HCT116 (cell line): ENCODE results near the gene INHBE. TPM values are rescaled to one million over a fixed set of nuclear protein-coding genes. Genes with fewer than 3 reads are reported as not detected.

ENCODE experiments used
- ATAC-seq: fragments of 200-7000 bp; cut with Tn5 transposase; 2 replicates; pipeline ENCODE4 v1.9.1; 2020; ENCODE audit warnings: mild to moderate bottlenecking, moderate library complexity
- BruUV-seq: library from RNA; stranded (reverse); fragments of 400-500 nt; replicated peaks from 2 replicates; lab custom pipeline; 2021; lab: Mats Ljungman, UMichigan
- CTCF ChIA-PET: fragments of 300-600 bp; sonication (Branson Sonifier 250); formaldehyde crosslinking; loops from one replicate; lab custom pipeline; 2021; ENCODE audit warnings: antibody characterized with exemption; lab: Charles Lee
- POLR2A ChIA-PET: fragments of 300-600, 350-600 bp; sonication (Branson Sonifier 250); formaldehyde crosslinking; loops from one replicate; lab custom pipeline; 2021; ENCODE audit warnings: antibody characterized with exemption; lab: Charles Lee
- RAD21 ChIA-PET, 2 experiments: fragments of 300-600 bp; sonication (Branson Sonifier 250); formaldehyde crosslinking; loops; one replicate each; lab custom pipeline; 2023; ENCODE audit warnings: low total read pairs in 2 of 2; ENCODE audit not compliant: uncharacterized antibody in 2 of 2, unreplicated experiment in 2 of 2, low non-redundant PET in 1 of 2; lab: Charles Lee
- DNase-seq: peaks from one replicate; pipeline ENCODE4 v3.0.0-alpha.2; 2010; ENCODE audit warnings: low read depth, low spot score
- H2AFZ ChIP-seq: fragments of 200-600 bp; shearing (Covaris generic), sonication (generic); 2 replicates; pipeline ENCODE4 v1.6.1; 2017; ENCODE audit warnings: low read depth, mixed run types, mixed read lengths, antibody characterized with exemption, low read length; ENCODE audit not compliant: poor library complexity, severe bottlenecking
- H3K27ac ChIP-seq: 2 replicates; pipeline ENCODE4 v1.5.1; 2012; ENCODE audit warnings: low read depth, low read length
- H3K27me3 ChIP-seq: fragments of 200-600 bp; sonication (generic); 2 replicates; pipeline ENCODE4 v1.6.1; 2016; ENCODE audit warnings: mixed run types, low read length, mixed read lengths; ENCODE audit not compliant: insufficient read depth
- H3K36me3 ChIP-seq, 2 experiments: fragments of 200-500 bp in 1 of 2; fragments of 200-600 bp in 1 of 2; sonication (Bioruptor generic) in 1 of 2; sonication (generic) in 1 of 2; 2 replicates each; pipeline versions ENCODE4 v1.5.1 to v1.6.1; 2014 to 2016; ENCODE audit warnings: low read length in 2 of 2, inconsistent platforms in 1 of 2, mixed read lengths in 1 of 2, mixed run types in 1 of 2; ENCODE audit not compliant: insufficient read depth in 2 of 2, control insufficient read depth in 1 of 2
- H3K4me1 ChIP-seq, 2 experiments: fragments of 200-600 bp in 1 of 2; sonication (generic) in 1 of 2; 2 replicates each; pipeline versions ENCODE4 v1.5.1 to v1.6.1; 2012 to 2017; ENCODE audit warnings: low read length in 2 of 2, inconsistent platforms in 1 of 2, mild to moderate bottlenecking in 1 of 2, mixed read lengths in 1 of 2, mixed run types in 1 of 2, moderate library complexity in 1 of 2; ENCODE audit not compliant: insufficient read depth in 2 of 2, control insufficient read depth in 1 of 2
- H3K4me2 ChIP-seq: fragments of 200-600 bp; sonication (generic); 2 replicates; pipeline ENCODE4 v1.6.1; 2017; ENCODE audit warnings: mixed run types, low read length, mixed read lengths
- H3K4me3 ChIP-seq, 2 experiments: fragments of 200-600 bp in 1 of 2; sonication (generic) in 1 of 2; replicated peaks in 1 of 2; 2 replicates each; pipeline ENCODE4 v1.5.1; 2011 to 2016; ENCODE audit warnings: low read length in 2 of 2, control low read depth in 1 of 2, low read depth in 1 of 2, mild to moderate bottlenecking in 1 of 2, mixed read lengths in 1 of 2, mixed run types in 1 of 2
- H3K79me2 ChIP-seq: fragments of 200-600 bp; sonication (generic); 2 replicates; pipeline ENCODE4 v1.6.1; 2017; ENCODE audit warnings: mild to moderate bottlenecking, mixed run types, low read length, moderate library complexity, mixed read lengths; ENCODE audit not compliant: insufficient read depth
- H3K9ac ChIP-seq: fragments of 200-600 bp; sonication (generic); 2 replicates; pipeline ENCODE4 v1.6.1; 2016; ENCODE audit warnings: low read length, mixed read lengths
- H3K9me2 ChIP-seq: fragments of 200-600 bp; sonication (generic), shearing (Covaris generic); 2 replicates; pipeline ENCODE4 v1.6.1; 2017; ENCODE audit warnings: mixed run types, mild to moderate bottlenecking, moderate library complexity; ENCODE audit not compliant: insufficient read depth
- H3K9me3 ChIP-seq, 2 experiments: fragments of 200-500 bp in 1 of 2; fragments of 200-600 bp in 1 of 2; sonication (Bioruptor generic) in 1 of 2; sonication (generic) in 1 of 2; 2 replicates each; pipeline ENCODE4 v1.6.1; 2014 to 2017; ENCODE audit warnings: low read length in 2 of 2, mixed read lengths in 2 of 2, inconsistent platforms in 1 of 2, low read depth in 1 of 2, mild to moderate bottlenecking in 1 of 2, mixed run types in 1 of 2, moderate library complexity in 1 of 2; ENCODE audit not compliant: control insufficient read depth in 1 of 2, insufficient read depth in 1 of 2
- H4K20me1 ChIP-seq: fragments of 200-600 bp; sonication (generic), shearing (Covaris generic); 2 replicates; pipeline ENCODE4 v1.6.1; 2017; ENCODE audit warnings: mixed run types, mild to moderate bottlenecking, moderate library complexity; ENCODE audit not compliant: insufficient read depth
- CBX3 ChIP-seq: IDR thresholded peaks from 2 replicates; pipeline ENCODE4 v1.6.1; 2012; ENCODE audit warnings: low read depth
- CEBPB ChIP-seq: IDR thresholded peaks from 2 replicates; pipeline ENCODE4 v1.6.1; 2012; ENCODE audit warnings: low read depth
- EGR1 ChIP-seq: IDR thresholded peaks from 2 replicates; pipeline ENCODE4 v1.6.1; 2012; ENCODE audit warnings: low read depth
- EZH2phosphoT487 ChIP-seq: fragments of 200-600 bp; IDR thresholded peaks from 2 replicates; pipeline ENCODE4 v1.6.1; 2018; ENCODE audit warnings: antibody characterized with exemption, borderline replicate concordance
- FOSL1 ChIP-seq: IDR thresholded peaks from 2 replicates; pipeline ENCODE4 v1.6.1; 2012; ENCODE audit warnings: low read depth
- JUND ChIP-seq: IDR thresholded peaks from 2 replicates; pipeline ENCODE4 v1.6.1; 2012
- POLR2AphosphoS5 ChIP-seq: IDR thresholded peaks from 2 replicates; pipeline ENCODE4 v1.6.1; 2011; ENCODE audit warnings: mild to moderate bottlenecking, low read depth, low read length, moderate library complexity
- RAD21 ChIP-seq: IDR thresholded peaks from 2 replicates; pipeline ENCODE4 v1.6.1; 2012; ENCODE audit warnings: low read depth, mild to moderate bottlenecking
- SIN3A ChIP-seq: IDR thresholded peaks from 2 replicates; pipeline ENCODE4 v1.6.1; 2012; ENCODE audit warnings: low read depth
- SP1 ChIP-seq: IDR thresholded peaks from 2 replicates; pipeline ENCODE4 v1.6.1; 2012; ENCODE audit warnings: low read depth
- ZNF274 ChIP-seq: fragments of 200-500 bp; sonication (Bioruptor generic); IDR thresholded peaks from 2 replicates; pipeline ENCODE4 v1.6.1; 2014; ENCODE audit warnings: mild to moderate bottlenecking, low read depth, low read length, inconsistent platforms
- intact Hi-C: fragments of 100-400 bp; cut with micrococcal nuclease; formaldehyde crosslinking; loops from 2 replicates; pipeline ENCODE4 v1.10.0; 2022
- total RNA-seq: library from RNA; stranded (reverse); gene quantifications from one replicate; pipeline ENCODE4 v1.2.1, GENCODE V29; 2021; ENCODE audit not compliant: unreplicated experiment
- TF ChIP-seq, protein P1 (sequence below), 3 experiments: fragments of 200-600 bp in 1 of 3; sonication (generic) in 1 of 3; IDR thresholded peaks in 2 of 3; conservative IDR thresholded peaks in 1 of 3; 2 replicates each; pipeline ENCODE4 v1.5.1; 2012 to 2017; ENCODE audit warnings: low read depth in 2 of 3, low read length in 2 of 3, antibody characterized with exemption in 1 of 3, borderline replicate concordance in 1 of 3, control low read depth in 1 of 3, mild to moderate bottlenecking in 1 of 3, mixed read lengths in 1 of 3, mixed run types in 1 of 3, moderate library complexity in 1 of 3; ENCODE audit not compliant: insufficient read depth in 1 of 3
- TF ChIP-seq, protein P2 (sequence below): IDR thresholded peaks from 2 replicates; pipeline ENCODE4 v1.6.1; 2012

Gene INHBE
- total RNA-seq, 1 experiment from 2014 or later: 0.89 TPM

DNA sequence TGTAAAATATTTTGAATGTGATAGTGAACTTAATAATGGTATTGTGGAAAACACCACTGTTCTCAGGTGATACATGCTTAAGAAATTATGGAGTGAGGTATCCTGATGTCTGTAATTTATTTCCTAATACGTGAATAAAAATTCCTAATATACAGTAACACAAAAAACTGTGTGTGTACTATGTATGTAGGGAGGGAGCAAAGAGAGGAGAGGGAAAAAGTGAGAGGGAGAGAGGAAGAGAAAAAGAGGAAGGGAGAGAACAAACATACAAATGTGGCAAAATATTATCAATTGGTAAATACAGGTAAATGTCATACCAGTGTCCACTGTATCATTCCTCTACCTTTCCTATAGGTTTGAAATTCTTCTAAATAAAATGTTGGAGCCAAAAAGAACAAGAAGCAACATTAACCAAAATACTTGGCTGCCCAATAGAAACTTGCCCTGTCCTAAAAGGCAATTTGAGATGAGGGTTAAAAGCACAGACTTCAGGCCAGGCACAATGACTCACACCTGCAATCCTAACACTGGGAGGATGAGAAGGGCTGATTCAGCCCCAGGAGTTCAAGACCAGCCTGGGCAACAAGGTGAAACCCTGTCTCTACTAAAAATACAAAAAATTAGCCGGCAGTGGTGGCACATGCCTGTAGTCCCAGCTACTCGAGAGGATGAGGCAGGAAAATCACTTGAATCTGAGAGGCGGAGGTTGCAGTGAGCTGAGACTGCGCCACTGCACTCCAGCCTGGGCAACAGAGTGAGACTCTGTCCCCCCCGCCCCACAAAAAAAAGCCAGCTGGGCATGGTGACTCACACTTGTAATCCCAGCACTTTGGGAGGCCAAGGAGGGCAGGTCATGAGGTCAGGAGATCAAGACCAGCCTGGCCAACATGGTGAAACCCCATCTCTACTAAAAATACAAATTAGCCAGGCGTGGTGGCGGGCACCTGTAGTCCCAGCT lies 38.8 kb upstream of the INHBE start:
- H3K36me3 ChIP-seq: no peaks in the 10 kb centered on the region
- H2AFZ ChIP-seq: no peak overlapping the region
- no peaks in the 10 kb centered on the region for H3K9me2 ChIP-seq
- TF ChIP-seq CBX3 (0 out of 2 replicates have a peak, but pooled peaks have one; percentile 22), SIN3A (no peak), RAD21 (no peak), FOSL1 (0 out of 2 replicates have a peak, but pooled peaks have one; percentile 50), EGR1 (no peak), CEBPB (no peak), ZNF274 (no peak), POLR2AphosphoS5 (no peak), SP1 (no peak), EZH2phosphoT487 (no peak), JUND (peak; percentile 21; the same call in 1 of the 2 replicates)
- TF ChIP-seq, protein P1, sequence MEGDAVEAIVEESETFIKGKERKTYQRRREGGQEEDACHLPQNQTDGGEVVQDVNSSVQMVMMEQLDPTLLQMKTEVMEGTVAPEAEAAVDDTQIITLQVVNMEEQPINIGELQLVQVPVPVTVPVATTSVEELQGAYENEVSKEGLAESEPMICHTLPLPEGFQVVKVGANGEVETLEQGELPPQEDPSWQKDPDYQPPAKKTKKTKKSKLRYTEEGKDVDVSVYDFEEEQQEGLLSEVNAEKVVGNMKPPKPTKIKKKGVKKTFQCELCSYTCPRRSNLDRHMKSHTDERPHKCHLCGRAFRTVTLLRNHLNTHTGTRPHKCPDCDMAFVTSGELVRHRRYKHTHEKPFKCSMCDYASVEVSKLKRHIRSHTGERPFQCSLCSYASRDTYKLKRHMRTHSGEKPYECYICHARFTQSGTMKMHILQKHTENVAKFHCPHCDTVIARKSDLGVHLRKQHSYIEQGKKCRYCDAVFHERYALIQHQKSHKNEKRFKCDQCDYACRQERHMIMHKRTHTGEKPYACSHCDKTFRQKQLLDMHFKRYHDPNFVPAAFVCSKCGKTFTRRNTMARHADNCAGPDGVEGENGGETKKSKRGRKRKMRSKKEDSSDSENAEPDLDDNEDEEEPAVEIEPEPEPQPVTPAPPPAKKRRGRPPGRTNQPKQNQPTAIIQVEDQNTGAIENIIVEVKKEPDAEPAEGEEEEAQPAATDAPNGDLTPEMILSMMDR (IDR thresholded peaks at IDR 0.05 in 2 of 3, conservative IDR thresholded peaks at IDR 0.05 in 1 of 3; ENCODE audit: borderline replicate concordance in 1 of 3, insufficient read depth in 1 of 3, low read depth in 2 of 3, low read length in 2 of 3): no peak
- TF ChIP-seq, protein P2, sequence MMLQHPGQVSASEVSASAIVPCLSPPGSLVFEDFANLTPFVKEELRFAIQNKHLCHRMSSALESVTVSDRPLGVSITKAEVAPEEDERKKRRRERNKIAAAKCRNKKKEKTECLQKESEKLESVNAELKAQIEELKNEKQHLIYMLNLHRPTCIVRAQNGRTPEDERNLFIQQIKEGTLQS: no peak
- TF ChIP-seq, all 23 proteins: peak for 3
- H3K27me3 ChIP-seq: no peaks in the 10 kb centered on the region
- BruUV-seq: no TSS peak
- no peak overlapping the region for H3K9ac ChIP-seq
- no peaks in the 10 kb centered on the region for H3K9me3 ChIP-seq
- no peak overlapping the region for H3K4me3 ChIP-seq
- intact Hi-C loops: no loop called here
- POLR2A ChIA-PET: no interaction called here
- H3K79me2 ChIP-seq: peaks cover 3% of the 10 kb centered on the region; the same call in 1 of the 2 replicates
- CTCF ChIA-PET: no interaction called here
- H3K4me2 ChIP-seq: peak overlapping the region; percentile 39
- no peak overlapping the region; the same call in 1 of the 2 replicates for H3K27ac ChIP-seq
- H3K4me1 ChIP-seq: peaks cover 8 to 21% of the 10 kb centered on the region in 2 experiments
- ATAC-seq (peak; percentile 90), DNase-seq (peak; percentile 38)
- H4K20me1 ChIP-seq: peaks cover 7% of the 10 kb centered on the region; the same call in 1 of the 2 replicates
- RAD21 ChIA-PET: interaction anchor here in 1 of 2 experiments (0.7 kb wide), 1 partner anchor 11 kb away, joined by 3 read pairs; no protein-coding TSS in a partner anchor
